ENCODE measurements around the gene MTA3. TPM values are rescaled to one million over a fixed set of nuclear protein-coding genes. Genes with fewer than 3 reads are reported as not detected.
"Not testable (repeated sequence)": the region's sequence is repeated elsewhere in the genome, so short reads cannot be mapped to it uniquely, and the experiment has no call there.

The MTA3 gene
- total RNA-seq, 1 donor from 2014 or later = 19.7 TPM

DNA sequence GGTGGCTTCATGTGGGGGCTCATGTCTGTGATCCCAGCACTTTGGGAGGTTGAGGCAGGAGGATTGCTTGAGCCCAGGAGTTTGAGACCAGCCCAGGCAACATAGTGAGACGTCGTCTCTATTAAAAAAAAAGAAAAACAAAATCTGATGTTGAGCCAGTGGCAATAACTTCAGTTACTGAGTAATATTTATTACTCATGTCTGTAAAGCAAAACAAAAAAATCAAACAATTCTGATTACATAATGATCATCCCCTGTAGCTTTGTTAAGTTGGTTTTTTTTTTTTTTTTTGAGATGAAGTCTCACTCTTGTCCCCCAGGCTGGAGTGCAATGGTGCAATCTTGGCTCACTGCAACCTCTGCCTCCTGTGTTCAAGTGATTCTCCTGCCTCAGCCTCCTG is 73.9 kb downstream of the MTA3 start:
- ATAC-seq; DNase-seq (ENCODE audit: missing footprints); intact Hi-C loops (cut with DNase I): not testable (repeated sequence)

- DNase-seq (ENCODE audit: missing footprints) (no peak), ATAC-seq (no peak)
- intact Hi-C loops (cut with DNase I) = no loop called here
Observed at GRCh38 chr2:42645551-42645950, 77.1 kb downstream of the MTA3 start.

DNA sequence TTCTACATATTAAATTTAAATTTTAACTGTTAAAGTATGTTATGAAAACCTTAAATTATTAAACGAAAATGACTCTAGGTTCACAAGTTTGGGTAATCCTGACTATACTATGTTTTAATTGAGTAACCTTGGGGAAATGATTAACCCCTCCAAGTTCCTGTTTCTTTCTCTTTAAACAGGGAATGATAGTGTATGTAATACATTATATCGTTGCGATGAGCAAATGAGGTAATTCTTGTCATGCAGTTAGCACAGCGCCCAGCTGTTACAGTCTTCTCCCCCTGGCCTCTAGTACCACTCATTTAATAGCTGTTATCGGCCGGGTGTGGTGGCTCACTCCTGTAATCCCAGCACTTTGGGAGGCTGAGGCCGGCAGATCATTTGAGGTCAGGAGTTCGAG is 80.4 kb downstream of the MTA3 start:
- no peak for ATAC-seq

DNA sequence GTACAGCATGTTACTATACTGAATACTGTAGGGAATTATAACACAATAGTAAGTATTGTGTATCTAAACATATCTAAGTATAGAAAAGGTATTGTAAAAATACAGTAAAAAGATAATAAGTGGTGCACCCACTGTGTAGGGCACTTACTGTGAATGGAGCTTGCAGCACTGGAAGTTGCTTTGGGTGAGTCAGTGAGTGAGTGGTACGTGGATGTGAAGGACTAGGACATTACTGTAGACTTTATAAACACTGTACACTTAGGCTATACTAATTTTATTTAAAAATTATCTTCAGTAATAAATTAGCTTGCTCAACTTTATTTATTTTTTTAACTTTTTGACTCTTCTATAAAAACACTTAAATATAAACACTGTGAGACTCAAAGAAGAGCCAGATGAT is 82.6 kb downstream of the MTA3 start:
- intact Hi-C loops (cut with DNase I) = no loop called here
- no peak for ATAC-seq

More for the DNA sequence above, 80.4 kb downstream of the MTA3 start:
- DNase-seq (ENCODE audit: missing footprints) = no peak
- intact Hi-C loops (cut with DNase I) = no loop called here

GRCh38 chr2:42652086-42652485 is 83.7 kb downstream of the MTA3 start:
- DNase-seq (ENCODE audit: missing footprints) = no peak
- intact Hi-C loops (cut with DNase I) = no loop called here
- ATAC-seq = no peak

More for the DNA sequence above, 82.6 kb downstream of the MTA3 start:
- DNase-seq (ENCODE audit: missing footprints) = no peak

DNA sequence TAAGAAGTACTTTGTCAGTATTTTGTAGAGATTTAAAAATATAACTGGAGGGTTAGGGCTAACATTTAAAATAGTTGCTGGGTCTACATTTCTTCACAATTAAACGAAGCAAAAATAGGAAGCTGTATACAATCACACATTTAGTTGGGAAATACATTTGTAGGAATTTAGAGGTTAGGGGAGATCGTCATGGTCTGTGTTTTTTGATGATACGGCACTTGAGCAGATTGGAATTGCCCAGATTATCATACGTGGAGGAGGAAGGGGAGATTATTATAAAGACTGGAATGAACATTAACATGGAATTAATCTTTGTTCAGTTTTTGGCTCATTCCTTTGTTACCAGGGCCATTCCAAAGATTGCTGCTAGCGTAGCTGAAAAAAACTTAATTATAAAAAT is 84.6 kb downstream of the MTA3 start:
- intact Hi-C loops (cut with DNase I) = no loop called here
- ATAC-seq (no peak), DNase-seq (ENCODE audit: missing footprints) (no peak)

DNA sequence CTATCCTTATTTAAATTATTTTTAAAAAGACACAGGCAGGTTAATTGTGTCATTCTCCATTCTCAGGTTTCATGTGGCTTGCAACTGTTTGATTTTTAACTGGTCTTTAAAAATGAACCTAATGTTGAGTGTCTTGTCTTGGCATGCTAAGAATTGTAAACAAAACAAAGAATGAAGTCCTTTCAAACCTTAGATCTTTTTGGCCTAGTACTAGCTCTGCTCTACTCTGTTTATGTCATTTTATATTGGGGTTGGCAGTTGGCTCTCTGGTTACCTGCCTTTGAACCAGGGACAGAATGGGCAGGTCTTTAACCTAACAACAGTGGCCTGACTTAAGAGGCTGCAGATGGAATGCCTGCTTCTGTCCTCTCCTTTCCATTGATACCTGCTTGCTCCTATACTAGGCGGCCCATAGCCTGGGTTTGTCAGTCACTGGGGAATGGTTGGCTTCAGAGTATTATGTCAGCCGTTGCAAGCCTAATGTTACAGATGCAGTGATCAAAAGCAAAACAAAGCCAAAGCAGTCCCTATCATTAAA is 85.5 kb downstream of the MTA3 start:
- ATAC-seq (no peak), DNase-seq (ENCODE audit: missing footprints) (no peak)
- intact Hi-C loops (cut with DNase I) = no loop called here

DNA sequence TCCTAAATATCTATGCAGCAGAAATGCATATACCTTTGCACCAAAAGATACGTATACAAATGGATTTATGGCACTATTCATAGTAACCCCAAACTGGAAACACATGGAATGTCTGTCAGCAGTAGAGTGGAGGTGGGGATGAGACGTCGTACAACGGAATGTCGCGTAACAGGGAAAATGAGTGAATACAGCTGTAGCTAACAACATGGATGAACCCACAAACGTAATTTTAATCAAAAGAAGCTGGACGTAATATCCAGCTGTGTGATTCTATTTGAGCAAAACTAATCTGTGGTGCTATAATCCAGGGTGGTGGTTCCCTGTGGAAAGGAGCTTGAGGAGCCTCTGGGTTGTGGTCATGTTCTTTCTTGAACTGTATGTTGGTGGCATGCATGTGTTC is 89.9 kb downstream of the MTA3 start:
- ATAC-seq = no peak
- no peak for DNase-seq (ENCODE audit: missing footprints)
- intact Hi-C loops (cut with DNase I) = no loop called here

DNA sequence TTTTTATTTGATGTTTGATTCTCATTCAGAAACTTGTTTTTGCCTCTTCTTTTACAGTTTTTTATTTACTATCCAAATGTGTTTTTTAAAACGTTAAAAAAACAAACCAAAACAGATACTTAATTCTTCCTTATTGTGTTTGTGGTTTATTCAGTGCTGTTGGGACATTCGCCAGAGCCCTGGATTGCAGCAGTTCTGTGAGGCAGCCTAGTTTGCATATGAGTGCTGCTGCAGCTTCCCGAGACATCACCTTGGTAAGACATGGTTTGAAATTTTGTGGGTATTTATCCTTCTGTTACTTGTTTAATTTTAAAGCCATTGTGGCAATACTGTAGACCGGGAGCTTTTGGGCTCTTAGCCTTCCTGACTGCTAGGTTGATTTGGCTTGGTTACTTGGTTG is 91.2 kb downstream of the MTA3 start:
- intact Hi-C loops (cut with DNase I) = no loop called here
- ATAC-seq (no peak), DNase-seq (ENCODE audit: missing footprints) (no peak)

DNA sequence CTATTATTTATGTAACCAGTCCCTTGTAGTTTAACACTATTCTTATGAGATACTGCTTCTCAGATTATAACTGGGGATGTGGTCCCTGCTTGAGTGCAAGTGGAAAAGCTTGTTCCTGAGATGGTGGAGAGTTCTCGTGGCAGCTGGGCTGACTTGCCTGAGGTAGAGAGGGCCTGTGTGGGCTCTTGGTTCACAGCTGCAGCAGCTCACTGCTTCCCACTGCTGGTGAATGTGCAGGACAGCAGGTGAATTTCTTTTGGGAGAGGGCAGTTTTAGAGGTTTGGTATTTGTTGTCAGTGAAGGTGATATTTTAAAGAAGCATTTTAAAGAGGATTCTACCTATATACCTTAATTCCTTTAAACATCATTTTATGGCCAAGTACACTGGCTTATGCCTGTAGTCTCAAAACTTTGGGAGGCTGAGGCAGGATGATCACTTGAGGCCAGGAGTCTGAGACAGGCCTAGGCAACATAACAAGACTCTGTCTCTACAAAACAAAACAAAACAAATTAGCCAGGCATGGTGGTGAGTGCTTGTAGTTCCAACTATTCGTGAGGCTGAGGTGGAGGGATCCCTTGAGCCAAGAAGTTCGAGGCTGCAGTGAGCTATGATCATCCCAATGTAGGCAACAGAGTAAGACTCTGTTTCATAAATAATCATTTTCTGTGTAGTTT is 94.8 kb downstream of the MTA3 start:
- ATAC-seq = peak; percentile 79

GRCh38 chr2:42663828-42664227 is 95.4 kb downstream of the MTA3 start:
- no peak for DNase-seq (ENCODE audit: missing footprints)
- intact Hi-C loops (cut with DNase I) = loop anchor here (2.0 kb wide), 2 partner anchors 151 to 169 kb away; no protein-coding TSS in a partner anchor
- no peak for ATAC-seq

More for the DNA sequence above, 94.8 kb downstream of the MTA3 start:
- intact Hi-C loops (cut with DNase I) = loop anchor here (2.0 kb wide), 2 partner anchors 150 to 168 kb away; no protein-coding TSS in a partner anchor
- DNase-seq (ENCODE audit: missing footprints) = no peak

DNA sequence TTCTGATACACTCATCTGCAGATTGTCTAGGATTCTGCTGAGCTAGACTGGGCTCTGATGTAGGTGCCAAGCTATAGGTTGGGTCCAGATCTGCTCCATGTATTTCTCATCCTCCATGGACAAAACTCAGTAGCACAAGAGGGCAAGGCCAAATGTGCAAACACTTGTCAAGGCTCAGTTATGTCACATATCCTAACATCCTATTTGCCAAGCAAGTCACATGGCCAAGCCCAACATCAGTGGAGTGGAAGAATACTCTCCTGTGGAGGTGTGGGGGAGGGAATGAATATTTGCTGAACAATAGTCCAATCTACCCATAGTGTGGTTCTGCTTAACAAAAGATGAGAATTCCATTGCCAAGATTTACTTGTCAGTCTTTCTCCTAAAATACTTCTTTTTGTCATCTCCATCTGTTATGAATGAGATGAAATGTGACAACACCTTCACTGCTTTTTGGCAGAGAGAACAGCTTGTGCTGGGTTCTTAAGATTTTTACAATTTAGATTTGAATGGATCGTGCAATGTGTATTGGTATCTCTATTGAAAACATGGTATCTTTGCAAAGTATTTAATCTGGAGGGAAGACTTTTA is 105.7 kb downstream of the MTA3 start:
- DNase-seq (ENCODE audit: missing footprints) (no peak), ATAC-seq (no peak)
- intact Hi-C loops (cut with DNase I) = no loop called here

DNA sequence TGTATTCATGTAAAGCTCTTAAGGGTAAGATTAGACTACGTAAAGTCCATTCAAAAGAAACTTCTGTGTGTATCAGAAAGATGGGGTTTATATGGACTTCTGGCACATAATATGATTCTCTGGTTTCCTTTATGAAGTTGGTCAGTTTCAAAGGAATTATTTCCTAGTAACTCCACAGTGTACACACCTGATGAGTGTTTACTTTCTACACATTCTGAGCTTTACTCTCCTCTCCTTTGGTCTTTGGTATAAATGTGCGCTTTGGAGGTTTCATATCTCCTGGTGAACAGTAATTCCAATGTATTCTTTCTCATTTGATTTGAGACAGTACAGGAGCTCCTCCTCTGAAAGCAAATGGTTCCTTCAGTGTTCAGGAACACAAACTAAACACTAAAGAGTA is 107.4 kb downstream of the MTA3 start:
- no peak for DNase-seq (ENCODE audit: missing footprints)
- ATAC-seq = no peak
- intact Hi-C loops (cut with DNase I) = no loop called here

GRCh38 chr2:42685303-42685702 is 116.9 kb downstream of the MTA3 start:
- no peak for ATAC-seq
- intact Hi-C loops (cut with DNase I) = no loop called here
- no peak for DNase-seq (ENCODE audit: missing footprints)

- DNase-seq (ENCODE audit: missing footprints) (no peak), ATAC-seq (peak; percentile 42)
- intact Hi-C loops (cut with DNase I) = no loop called here
Observed at GRCh38 chr2:42693013-42693615, 124.7 kb downstream of the MTA3 start.

- ATAC-seq (peak; percentile 39), DNase-seq (ENCODE audit: missing footprints) (no peak)
- intact Hi-C loops (cut with DNase I) = no loop called here
Observed at GRCh38 chr2:42693688-42694479, 125.5 kb downstream of the MTA3 start.

GRCh38 chr2:42696987-42697386 is 128.6 kb downstream of the MTA3 start:
- DNase-seq (ENCODE audit: missing footprints) = no peak
- ATAC-seq = no peak
- intact Hi-C loops (cut with DNase I) = no loop called here

- intact Hi-C loops (cut with DNase I) = no loop called here
- ATAC-seq = no peak
- DNase-seq (ENCODE audit: missing footprints) = no peak
Observed at GRCh38 chr2:42698940-42699339, 130.5 kb downstream of the MTA3 start.

- intact Hi-C loops (cut with DNase I) = no loop called here
- DNase-seq (ENCODE audit: missing footprints) (no peak), ATAC-seq (no peak)
Observed at GRCh38 chr2:42706836-42707235, 138.4 kb downstream of the MTA3 start.
